Transverse colon (tissue), 4 donors: Measurements from ENCODE around the gene WIPF1.

ENCODE experiments used
- CTCF ChIP-seq, 5 experiments: fragments of 200-600 bp in 3 of 5; fragments of 450-650 bp in 2 of 5; sonication (generic) in 3 of 5; IDR thresholded peaks; 1 replicate in 2 of 5; 2 replicates in 3 of 5; pipeline ENCODE4 v1.5.1; 2016 to 2017; ENCODE audit warnings: antibody characterized with exemption in 5 of 5, inconsistent platforms in 3 of 5, mild to moderate bottlenecking in 2 of 5, moderate library complexity in 1 of 5
- EP300 ChIP-seq: sonication (generic); formaldehyde crosslinking; IDR thresholded peaks from one replicate; pipeline ENCODE4 v1.6.1; 2017; ENCODE audit warnings: antibody characterized with exemption, low read depth
- POLR2A ChIP-seq: fragments of 450-650 bp; IDR thresholded peaks from one replicate; pipeline ENCODE4 v1.6.1; 2016; ENCODE audit warnings: antibody characterized with exemption, mild to moderate bottlenecking, moderate library complexity
- POLR2AphosphoS5 ChIP-seq, 3 donors: sonication (generic); formaldehyde crosslinking; IDR thresholded peaks; one replicate each; pipeline ENCODE4 v1.6.1; 2016; ENCODE audit warnings: antibody characterized with exemption in 3 of 3

DNA sequence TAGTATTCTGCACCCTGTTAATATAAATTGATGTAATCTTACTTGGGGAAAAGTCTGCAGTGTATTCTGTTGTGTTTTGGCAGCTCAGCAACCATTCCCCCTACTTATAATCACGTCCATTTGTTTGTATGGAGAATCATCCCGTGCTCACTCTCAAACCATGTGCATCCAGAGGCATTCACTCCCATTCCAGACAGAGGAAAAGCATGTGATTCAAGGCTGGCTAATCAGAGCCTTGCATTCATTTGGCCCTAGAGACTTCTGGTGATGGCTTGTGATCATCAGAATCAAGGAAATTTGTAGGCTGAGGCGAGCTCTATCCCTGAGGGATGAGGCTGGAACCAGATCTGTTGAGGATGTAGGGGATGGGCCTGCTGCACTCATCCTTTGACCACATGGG, 5.1 kb upstream of the WIPF1 start:
- TF ChIP-seq CTCF (IDR thresholded peaks at IDR 0.05) = no peak
- no peak for TF ChIP-seq POLR2AphosphoS5 (IDR thresholded peaks at IDR 0.05)
- TF ChIP-seq POLR2A = no peak
- no peak for TF ChIP-seq EP300
